GM21528 (cell line): ENCODE results near the gene GIPC1.
"Not testable (repeated sequence)": the region's sequence is repeated elsewhere in the genome, so short reads cannot be mapped to it uniquely, and the experiment has no call there.

ENCODE experiments used
- ATAC-seq: cut with Tn5 transposase; IDR thresholded peaks from one replicate; pipeline ENCODE4 v1.9.1; 2021; ENCODE audit warnings: mild to moderate bottlenecking, moderate library complexity; ENCODE audit not compliant: unreplicated experiment, low FRiP score

GIPC1 gene, protein sequence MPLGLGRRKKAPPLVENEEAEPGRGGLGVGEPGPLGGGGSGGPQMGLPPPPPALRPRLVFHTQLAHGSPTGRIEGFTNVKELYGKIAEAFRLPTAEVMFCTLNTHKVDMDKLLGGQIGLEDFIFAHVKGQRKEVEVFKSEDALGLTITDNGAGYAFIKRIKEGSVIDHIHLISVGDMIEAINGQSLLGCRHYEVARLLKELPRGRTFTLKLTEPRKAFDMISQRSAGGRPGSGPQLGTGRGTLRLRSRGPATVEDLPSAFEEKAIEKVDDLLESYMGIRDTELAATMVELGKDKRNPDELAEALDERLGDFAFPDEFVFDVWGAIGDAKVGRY

DNA sequence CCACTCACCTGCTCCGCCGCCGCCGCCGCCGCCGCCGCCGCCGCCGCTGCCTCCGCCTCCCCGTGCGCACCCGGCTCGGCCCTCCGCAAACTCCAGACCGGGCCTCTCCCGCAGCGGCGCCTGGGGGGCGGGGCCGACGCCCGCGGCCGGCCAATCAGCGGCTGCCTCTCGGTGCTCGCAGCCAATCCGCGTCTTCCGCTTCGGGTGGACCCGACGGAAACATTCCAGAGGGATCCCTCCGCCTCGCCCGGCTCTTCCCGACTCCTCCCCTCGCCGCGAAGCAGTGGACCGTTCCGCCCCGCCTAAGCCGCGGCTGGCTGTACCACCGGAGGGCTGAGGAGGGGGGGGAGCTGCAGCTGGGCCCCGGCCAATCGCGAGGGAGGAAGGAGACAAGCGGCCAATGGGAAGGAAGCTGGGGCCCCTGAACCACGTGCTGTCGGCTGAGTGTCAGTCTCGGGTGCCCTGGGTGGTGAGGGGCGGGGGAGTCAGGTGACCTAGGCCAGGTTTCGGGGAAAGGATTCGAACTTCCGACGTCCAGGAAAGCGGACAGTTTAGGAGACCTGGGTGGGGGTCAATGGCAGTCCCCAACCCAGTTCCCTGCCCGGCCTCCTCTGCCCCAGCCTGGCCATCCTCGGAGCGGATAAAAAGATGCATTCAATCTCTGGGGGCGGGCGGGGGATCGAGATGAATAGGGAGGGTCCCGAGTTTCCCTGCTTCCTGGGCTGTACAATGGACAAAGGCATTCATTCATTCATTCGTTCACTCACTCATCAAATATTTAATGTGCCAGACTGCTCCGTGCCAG, at the start of gene GIPC1:
Gene GIPC1, minus strand, starts transcription at position 99 of the 805 bp plus-strand sequence. CDS start 13,151 bp downstream, outside the sequence.
- peak; percentile 66 for ATAC-seq

DNA sequence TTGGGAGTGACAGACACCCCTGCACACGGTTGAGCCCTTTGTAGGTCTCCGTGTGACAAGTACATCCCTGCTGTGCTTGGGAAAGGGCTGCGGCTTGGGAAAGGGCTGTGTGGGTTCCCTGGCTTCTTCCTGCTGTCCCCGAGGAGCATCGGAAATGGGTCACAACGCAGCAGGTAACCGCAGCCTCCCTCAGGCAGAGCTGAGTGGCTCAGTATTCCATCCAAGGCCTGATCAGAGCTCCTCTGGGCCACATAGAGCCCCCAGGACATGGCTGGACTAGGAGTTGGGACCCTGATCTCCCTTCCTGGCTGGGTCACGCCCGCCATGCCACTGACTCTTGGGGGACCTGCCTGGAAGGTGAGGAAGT, 49.8 kb upstream of the GIPC1 start:
- ATAC-seq = no peak

DNA sequence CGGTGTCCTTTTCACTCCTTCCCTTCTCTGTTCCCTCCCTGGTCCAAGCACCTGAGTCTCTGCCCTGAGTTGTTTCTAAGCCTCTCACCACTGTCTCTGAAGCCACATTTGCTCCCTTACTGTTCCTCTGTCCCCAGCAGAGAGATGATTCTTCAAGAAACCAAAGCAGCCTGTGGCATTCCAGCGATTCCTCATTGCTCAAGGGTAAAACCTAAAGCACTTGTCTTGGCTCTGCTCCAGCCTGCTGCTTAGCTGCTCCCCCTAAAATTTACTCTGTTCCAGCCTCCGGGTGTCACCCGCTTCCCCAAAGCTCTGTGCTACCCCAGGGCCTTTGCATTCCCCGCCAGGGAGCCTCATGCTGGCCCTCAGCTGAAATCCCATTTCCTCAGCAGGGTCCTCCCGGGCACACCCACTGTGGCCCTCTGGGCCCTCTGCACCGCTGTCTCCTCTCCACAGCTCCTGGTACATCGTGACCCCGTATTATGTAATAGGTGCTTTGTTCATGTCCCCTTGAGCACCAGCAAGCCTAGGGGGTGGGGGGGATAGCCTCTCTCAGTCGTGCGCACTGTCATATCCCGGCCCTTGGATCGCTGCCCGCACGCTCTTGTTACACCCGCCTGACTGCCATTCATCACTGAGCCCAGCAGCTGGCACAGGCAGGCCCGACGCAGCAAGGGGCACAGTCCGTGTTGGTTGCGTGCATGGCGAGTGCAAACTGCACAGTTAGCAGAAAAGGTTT, 49.2 kb upstream of the GIPC1 start:
- no peak for ATAC-seq

DNA sequence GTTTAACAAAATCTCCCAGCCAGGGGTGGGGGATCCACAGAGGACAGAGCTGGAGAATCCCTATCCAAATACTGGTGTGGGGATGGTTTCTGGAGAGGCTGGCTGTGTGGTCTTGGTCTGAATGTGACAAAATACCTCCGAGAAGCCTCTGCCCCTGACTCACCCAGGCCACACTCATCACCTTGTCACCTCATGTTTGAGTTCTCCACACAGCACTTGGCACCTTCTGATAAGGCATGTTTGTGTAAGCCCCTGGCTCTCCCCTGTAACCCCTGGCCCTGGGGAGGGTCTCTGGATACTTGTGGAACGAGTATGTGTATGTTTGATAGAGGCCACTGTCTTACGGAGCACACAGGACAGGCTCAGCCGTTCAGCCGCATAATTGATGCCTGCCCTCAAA, 48.1 kb upstream of the GIPC1 start:
- ATAC-seq = no peak

DNA sequence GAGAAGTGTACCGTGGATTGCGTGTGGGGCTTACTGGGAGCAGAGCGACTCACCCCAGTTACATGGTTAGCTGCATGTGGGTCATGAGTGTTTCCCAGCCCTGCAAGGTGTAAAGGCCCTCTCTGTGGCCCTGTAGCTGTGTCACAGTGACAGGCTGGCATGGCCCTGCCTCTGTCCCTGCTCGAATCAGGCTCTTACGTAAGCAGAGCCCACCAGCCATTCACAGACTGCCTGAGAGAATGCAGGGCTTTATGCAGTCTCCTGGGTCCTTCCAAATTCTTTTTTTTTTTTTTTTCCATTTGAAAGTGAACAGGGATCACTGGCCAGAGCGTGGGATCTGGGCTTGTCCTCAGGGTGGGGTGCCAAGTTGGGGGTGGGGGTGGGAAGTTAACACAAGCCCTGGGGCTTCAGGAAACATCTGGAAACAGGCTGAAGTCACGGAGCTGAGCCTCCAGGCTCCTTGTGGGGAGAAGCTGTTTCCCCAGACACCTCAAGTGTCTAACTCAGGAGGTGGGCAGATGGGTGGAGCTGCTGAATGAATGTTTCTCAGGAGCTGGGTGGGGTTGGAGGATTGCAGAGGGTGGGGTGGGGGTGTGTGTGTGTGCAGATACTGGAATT, 46.9 kb upstream of the GIPC1 start:
- ATAC-seq = no peak

DNA sequence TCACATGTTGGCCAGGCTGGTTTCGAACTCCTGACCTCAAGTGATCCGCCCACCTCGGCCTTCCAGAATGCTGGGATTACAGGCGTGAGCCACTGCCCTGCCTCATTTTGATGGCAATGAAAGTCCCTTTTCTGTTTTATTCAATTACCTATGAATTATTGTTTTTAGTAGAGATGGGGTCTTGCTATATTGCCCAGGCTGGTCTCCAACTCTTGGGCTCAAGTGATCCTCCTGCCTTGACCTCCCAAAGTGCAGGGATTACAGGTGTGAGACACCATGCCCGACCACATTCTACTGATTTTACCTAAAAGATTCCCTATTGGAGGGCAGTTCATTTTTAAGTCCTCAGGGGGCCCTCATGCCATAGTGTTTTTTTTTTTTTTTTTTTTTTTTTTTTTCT, 46.1 kb upstream of the GIPC1 start:
- not testable (repeated sequence) for ATAC-seq

DNA sequence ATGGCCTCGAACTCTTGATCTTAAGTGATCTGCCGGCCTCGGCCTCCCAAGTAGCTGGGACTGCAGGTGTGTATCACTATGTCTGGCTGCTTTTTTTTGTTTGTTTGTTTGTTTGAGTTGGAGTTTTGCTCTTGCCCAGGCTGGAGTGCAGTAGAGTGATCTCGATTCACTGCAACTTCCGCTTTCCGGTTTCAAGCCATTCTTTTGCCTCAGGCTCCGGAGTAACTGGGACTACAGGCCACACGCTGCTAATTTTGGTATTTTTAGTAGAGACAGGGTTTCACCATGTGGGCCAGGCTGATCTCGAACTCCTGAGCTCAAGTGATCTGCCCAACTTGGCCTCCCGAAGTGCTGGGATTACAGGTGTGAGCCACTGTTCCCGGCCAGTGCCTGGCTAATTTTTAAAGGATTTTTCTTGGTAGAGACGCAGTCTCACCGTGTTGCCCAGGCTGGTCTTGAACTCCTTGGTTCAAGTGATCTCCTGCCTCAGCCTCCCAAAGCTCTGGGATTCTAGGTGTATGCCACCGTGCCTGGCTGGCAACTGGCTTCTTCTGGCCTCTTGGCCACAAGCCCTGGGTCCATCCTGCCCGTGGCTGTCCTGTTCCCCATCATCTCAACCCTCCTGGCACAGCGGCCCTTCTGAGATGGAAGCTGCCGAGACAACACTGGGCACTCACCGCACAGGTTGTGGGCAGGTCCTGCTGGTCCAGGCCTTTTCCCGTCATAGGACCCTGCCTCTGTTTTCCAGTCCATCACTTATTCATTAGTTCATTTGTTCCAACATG, 45.0 kb upstream of the GIPC1 start:
- no peak for ATAC-seq

DNA sequence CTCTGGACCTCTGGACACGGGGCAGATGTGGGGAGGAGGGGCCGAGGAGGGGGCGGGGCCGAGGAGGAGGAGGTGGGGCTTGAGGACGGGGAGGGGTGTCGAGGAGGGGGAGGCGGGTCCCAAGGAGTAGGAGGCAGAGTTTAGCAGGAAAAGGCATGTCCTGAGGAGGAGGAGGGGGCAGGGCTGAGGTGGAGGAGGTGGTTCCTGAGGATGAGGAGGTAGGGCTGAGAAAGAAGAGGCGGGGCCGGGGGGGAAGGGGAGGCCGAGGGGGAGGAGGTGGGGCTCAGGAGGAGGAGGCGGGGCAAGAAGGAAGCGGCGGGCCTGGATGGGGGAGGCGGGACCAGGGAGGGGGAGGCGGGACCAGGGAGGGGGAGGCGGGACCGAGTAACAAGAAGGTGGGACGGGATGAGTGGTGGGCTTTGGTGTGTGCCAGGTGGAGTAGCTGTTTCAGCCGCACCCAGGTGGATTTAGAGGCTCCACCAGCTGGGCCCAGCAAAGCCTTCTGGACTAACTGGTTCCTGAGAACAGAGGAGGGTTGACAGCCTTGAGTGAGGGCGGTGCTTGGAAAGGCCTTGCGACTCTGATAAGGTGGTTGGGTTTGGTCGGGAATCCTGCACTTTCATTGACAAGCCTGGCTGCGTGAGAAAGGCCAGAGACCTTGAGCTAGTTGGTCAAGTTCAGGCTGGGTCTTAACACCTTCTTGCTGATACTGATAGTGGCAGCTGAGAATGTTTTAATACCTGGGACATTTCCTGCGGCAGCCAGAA, 41.2 kb upstream of the GIPC1 start:
- no peak for ATAC-seq

DNA sequence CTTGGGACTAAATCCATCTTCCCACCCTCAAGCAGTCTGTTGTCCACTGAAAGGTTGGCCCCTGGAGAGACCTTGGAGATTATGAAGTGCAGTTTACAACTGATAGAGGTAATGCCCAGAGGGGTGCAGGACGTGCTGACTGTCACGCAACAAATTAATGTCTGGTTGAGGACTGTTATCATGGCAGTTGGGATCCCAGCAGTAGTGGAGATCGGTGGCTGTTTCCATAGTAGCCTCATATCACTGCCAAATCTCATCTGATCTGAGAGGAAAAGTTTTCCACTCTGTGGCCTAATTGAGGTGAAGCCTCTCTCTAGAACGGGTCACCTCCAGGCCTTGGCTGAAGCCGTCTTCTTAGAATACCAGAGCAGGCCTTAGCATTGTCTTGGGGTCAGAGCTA, 37.5 kb upstream of the GIPC1 start:
- no peak for ATAC-seq

DNA sequence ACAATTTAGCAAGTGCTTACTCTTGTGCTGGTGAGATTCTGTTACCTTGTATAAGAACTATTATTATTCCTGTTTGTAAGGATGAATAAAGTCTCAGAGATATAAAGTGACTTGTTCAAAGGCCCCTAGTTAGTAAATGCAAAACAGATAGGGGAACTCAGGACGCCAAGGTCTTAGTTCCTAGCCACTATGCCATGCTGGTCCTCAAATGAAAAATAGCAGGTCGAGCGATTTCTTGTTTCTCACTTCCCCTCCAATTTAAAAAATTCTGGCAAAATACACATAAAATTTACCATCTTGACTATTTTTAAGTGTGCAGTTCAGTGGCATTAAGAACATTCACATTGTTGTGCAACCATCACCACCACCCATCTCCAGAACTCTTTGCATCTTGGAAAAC, 34.6 kb upstream of the GIPC1 start:
- no peak for ATAC-seq

DNA sequence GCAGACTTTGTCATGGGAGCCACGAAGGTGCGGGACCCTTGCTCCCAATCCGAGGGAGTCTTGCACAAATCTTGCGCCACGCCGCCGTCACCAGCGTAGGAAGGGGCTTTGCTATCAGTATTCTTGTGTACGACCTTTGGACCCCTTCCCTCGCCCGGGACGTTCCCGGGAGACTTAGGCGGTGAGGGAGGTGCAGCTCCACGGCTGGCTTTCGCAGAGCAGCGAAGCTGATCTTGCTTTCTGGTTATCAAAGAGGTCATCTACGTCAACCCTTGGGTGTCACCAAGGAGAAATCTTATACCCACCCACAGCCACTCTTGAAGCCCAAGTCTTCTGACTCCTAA, 34.0 kb upstream of the GIPC1 start:
- ATAC-seq = no peak

DNA sequence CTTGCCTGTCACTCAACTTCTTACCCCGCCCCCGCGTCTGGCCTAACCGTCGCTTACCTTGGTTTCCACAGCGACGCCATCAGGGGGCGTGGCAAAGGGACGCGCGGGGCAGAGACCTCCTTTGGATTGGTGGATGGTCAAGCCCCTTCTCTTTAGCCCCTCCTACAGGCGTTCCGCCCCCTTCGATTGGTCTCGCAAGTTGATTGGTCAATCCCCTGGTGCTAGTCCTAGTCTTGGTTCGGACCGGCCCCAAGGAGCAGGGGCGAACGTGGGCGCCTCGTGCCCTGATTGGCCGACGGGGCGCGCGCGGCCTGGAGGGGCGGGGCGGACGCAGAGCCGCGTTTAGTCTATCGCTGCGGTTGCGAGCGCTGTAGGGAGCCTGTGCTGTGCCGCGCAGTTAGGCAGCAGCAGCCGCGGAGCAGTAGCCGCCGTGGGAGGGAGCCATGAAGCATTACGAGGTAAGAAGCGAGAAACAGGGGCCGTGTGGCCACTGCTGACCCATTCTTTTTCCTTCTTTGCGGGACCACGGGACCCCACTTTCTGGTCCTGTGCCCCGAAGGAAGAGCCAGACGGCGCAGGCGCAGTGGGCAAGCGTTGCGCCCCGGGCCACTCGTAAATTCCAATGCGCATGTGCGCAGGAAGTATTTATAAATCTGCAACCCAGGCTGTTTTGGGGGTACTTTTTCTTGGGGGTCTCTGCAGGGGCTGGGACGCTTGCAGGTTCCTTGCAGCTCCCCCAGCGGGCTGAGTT, 33.5 kb upstream of the GIPC1 start, which contains the start of gene TECR:
Gene TECR, plus strand, starts transcription at position 341 of the 751 bp plus-strand sequence. Its CDS starts 103 bp downstream, at position 444.
- ATAC-seq = peak; percentile 94

DNA sequence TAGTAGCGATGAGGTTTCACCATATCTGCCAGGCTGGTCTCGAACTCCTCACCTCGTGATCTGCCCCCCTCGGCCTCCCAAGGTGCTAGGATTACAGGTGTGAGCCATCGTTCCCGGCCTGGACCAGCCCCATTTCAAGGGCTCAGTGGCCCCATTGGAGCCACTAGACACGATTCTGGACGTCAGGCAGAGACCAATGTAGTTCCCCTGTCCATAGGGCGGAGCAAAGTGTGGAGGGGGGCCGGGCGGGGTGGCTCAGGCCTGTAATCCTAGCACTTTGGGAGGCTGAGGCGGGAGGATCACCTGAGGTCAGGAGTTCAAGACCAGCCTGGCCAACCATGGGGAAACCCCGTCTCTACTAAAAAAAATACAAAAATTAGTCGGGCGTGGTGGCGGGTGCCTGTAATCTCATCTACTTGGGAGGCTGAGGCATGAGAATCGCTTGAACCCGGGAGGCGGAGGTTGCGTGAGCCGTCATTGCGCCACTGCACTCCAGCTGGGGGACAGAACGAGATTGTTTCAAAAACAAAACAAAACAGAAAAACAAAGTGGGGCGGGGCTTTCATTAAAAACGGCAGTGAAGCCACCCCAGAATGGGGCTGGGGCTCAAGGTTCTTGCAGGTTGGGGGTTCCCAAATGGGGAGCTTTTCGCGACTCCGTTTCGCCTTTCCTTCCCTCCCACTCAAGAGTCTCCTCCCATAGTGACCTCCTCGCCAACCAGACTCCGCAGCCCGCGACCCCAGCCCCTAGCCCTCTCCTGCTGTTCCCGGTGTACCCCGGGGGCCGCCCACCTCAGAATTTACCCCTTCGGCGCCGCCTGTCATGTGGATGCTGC, 32.7 kb upstream of the GIPC1 start:
- no peak for ATAC-seq

DNA sequence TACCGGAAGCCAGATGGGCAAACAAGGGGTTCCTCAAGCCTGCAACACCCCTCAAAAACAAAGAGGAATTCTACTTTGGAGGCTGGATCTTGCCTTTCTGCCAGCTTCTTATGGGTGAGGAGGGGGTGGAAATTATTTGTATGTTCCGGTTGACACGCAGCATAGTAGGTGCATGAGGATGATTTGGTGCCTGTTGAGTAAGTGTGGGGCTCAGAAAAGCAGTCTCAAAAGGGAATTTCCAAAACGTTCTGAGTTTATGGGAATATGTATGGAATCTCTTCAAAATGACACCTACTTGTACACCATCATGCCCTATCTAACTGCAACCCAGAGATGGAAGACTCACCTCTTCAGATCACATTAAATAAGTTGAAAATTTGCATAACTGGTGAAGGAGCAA, 30.5 kb upstream of the GIPC1 start:
- no peak for ATAC-seq

DNA sequence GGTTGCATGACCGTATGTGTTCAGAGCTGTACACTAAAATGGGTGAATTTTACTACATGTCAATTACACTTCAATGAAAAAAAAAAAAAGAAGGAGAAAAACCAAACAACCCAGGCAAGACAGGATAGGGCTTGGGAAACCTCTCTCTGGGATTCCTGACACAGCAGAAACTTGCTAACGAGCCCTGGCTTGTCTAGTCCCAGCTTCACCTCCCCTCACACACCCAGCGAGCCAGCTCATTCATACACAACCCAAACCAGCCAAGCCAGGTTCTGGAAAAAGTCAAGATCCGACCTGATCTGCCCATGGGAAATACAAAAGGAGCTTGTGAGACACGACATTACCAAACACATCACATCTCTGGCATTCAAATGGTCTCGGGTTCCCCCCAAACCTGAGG, 29.8 kb upstream of the GIPC1 start:
- no peak for ATAC-seq

DNA sequence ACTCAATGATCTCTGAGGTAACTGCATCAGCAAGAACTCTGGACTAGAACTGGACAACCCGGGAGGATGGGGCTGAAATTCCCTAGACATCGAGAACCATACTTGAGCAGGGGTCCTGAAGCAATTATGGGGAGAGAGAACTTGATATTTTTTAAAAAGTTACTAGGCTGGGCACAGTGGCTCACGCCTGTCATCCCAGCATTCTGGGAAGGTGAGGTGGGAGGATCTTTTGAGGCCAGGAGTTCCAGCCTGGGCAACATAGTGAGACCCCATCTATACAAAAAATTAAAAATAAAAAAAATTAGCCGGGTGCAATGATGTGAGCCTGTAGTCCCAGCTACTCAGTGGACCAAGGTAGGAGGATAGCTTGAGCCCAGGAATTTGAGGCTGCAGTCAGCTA, 24.6 kb upstream of the GIPC1 start:
- no peak for ATAC-seq

DNA sequence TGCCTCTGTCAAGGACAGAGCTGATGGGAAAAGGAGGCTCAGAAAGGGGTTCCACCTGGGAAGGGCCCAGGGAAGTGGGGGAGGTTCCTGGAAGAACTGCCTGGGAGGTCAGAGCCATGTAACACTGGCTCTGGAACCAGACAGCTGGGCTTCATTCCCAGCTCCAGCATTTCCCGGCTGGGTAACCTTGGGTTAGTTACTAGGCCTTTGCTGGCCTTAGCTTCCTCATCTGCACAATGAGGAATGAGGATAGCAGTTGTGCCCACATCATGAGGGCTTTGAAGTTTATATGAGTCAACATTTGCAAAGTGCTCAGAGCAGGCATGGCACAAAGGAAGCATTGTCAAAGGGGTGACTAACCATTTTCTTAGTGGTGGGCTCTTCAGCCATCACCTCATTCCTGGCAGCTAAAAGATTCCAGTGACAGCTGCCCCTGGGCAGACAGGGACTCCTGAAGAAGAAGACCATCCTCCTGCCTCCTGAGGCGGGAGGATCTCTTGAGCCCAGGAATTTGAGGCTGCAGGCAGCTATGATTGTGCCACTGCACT, 24.0 kb upstream of the GIPC1 start:
- ATAC-seq = no peak
